HG02759 (cell line): ENCODE data around the gene COX8A.
"Not testable (repeated sequence)": the region's sequence is repeated elsewhere in the genome, so short reads cannot be mapped to it uniquely, and the experiment has no call there.

Experiments used
- ATAC-seq: cut with Tn5 transposase; IDR thresholded peaks from one replicate; pipeline ENCODE4 v1.9.1; 2021; ENCODE audit warnings: mild to moderate bottlenecking, moderate library complexity; ENCODE audit not compliant: unreplicated experiment

COX8A gene

DNA sequence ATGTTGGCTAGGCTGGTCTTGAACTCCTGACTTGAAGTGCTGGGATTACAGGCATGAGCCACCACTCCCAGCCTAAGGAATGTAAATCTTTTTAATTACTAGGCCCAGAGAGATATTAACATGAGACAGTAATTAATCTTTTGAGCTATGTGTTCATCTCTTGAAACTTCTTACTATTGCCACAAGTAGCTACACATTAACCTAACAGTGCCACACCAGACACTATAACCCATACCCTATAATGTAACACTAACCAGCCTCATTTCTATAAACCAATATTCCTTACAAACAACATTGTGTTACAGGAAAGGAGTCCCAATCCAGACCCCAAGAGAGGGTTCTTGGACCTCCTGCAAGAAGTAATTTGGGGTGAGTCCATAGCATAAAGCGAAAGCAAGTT, 8.0 kb upstream of the COX8A start:
- ATAC-seq: no peak

DNA sequence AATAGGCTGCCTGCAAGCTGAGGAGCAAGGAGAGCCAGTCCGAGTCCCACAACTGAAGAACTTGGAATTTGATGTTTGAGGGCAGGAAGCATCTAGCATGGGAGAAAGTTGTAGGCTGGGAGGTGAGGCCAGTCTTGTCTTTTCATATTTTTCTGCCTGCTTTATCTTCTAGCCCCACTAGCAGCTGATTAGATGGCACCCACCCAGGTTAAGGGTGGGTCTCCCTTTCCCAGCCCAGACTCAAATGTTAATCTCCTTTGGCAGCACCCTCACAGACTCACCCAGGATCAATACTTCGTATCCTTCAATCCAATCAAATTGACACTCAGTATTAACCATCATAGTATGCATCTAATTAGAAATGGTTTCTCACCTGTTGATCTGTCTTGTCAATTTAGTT, 5.0 kb upstream of the COX8A start:
- ATAC-seq: no peak

DNA sequence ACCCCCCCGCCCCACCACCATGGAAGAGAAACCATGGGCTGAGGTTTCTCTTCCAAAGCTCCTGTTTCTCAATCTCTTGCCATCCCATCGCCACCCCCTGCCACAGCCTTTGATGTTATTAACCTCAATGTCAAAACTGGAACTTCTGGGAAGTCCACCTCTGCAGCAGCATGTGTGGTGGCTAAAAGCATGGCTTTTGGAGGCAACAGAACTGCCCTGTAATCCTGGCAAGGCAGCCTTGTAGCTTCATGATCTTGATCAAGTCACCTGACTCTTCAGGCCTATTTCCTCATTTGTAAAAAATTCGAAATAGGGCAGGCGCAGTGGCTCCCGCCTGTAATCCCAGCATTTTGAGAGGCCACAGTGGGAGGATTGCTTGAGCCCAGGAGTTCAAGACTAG, 3.5 kb upstream of the COX8A start:
- ATAC-seq: no peak

DNA sequence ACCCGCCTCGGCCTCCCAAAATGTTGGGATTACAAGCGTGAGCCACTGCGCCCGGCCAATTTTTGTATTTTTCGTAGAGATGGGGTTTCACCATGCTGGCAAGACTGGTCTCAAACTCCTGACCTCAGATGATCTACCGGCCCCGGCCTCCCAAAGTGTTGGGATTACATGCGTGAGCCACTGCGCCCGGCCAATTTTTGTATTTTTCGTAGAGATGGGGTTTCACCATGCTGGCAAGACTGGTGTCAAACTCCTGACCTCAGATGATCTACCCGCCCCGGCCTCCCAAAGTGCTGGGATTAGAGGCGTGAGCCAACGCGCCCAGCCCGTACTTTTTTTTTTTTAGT, 535 bp upstream of the COX8A start:
- not testable (repeated sequence) for ATAC-seq

DNA sequence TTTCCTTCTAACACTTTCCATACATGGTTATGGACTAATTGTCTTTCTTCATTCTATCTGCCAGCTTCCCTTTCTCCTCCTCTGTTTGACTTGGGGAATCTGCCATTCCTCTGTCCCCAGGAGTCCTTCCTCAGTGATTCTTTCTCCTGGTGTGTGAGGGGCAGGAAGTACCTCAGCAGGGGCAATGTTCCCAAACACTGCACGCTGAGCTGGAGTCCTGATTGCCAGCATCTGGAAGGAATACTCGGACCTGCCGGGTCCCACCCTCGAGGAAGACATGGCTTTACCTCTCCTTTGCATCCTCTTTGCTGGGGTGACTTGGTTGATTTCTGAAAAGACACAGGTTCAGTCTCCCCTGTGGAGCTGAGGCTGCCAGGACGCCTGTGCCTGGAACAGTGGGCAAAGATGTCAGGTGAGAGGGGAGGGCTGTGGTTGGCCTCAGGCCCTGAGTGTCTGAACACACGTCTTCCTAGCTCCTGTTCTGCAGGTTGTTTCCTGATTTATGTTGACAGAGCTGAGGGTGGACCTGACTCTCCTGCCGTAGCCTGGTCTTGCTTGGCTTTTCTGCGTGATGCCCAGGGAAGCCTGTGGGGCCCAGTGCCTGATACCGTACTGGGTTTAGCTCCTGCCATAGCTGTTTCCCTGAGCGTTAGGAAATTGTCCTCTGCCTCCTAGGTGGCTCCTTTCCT, 4.3 kb downstream of the COX8A start:
- ATAC-seq: no peak

DNA sequence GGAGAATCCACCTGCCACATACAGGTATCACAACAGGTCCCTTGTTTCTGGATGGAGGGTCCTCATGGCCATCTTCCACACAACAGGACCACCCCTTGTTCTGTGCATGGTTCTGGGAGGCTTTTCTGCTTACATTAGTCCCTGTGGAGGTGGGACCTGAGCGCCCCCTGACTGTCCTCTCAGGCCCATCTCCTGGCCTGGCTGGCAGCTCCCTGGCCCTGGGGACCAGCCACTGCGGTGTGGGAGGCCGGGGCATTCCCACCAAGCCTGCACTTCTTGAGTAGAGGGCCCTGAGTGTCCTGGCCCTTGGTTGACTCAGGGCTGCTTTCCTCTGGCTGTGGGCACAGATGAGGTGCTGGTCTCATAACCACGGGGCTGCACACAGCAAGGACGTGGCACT, 5.0 kb downstream of the COX8A start:
- no peak for ATAC-seq

DNA sequence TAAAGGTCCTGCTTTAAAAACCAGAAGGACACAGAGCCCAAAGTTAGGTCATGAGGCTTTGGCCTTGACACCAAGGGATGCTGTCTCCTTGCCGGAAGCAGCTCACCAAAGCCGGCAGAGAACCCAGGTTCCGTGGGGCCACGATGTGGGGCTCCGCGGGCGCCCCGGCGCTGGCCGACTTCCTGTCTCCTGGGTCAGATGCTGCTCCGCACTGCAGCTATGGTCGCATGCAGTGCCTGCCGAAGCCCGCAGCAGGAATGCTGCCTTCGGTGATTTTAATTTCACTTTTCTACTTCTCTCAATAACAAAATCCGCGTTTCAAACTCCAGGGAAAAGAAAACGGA, 11.4 kb downstream of the COX8A start:
- peak; percentile 60 for ATAC-seq

DNA sequence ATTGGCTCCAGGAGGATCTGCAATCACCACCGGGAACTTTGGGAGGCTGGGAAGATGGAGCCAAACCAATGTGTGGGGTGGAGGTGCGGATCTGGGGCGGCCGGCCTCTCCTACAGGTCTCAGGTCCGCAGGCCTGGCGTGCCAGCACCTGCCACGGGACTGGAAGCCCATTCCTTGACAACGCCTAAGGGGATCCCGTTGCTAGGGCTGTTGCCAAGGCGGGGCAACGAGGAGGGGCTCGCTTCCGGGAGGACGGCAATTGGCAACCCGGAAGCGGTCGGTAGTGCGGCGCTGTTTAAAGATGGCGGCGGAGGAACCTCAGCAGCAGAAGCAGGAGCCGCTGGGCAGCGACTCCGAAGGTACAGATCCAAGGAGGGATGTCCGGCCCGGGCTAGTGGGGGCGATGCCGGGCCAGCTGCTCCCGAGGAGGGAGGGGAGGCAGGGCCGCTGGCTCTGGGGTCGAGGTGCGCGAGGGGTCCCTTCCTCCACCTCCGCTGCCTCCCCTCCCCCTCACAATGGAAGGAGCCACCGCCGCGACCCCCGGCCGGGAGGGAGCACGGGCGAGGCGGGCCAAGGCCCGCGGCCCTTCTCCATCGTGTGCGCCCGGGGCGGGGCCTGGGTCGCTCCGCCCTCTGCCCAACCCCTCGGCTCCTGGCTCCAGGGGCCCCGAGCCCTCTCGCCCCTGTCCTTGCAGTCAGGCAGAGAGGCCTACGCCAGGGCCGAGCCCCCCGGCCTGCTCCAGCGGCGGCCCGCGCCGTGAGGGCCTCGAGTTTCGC, 11.9 kb downstream of the COX8A start, which contains the start of gene OTUB1:
TSS of gene OTUB1 (plus strand) at position 283 of the 776 bp plus-strand sequence. CDS start at position 302, 19 bp downstream.
- ATAC-seq: peak; percentile 91

DNA sequence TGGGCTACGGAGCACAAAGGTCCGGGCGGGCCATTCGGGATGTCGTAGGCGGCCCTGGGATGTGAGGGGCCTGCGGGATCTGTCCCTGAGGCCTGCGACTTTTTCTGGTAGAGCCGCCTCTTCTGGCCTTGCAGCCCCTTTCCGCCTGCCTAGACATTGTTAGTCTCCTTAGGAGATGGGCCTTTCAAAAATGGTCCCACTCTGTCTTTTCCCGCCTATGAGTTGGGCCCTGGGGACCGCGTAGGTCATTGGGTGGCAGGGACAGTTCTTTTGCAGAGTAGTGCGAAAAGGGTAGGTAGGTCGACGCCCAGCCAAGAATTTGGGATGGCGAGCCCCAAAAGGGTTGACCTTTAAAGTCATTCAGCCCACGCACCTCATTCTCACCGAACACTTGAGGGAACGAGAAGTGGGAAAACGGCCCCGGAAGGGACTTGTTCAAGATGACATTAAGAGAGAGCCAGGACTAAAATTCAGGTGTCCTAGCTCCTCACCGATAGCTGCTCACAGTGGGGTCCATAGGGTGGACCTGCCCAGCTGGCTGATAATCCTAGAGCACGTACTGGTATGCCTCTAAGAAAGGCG, 12.6 kb downstream of the COX8A start:
- ATAC-seq: no peak

DNA sequence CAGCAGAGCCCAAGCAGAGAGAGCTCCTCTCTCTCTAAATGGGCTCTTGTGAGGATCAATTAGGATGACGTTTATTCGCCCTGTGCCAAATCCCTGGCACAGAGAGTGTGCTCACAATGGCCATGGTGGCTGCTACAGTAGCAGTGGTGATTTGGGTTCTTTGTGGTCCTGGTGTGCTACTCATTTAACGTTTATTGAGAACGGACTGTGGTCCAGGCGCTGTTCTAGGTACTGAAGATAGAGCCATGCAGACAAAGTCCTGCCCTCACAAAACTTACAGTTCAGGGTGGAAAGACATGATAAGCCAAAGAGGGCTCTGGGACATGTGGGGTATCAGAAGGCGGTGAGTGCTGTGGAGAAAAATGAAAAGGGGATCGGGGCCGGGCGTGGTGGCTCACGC, 17.1 kb downstream of the COX8A start:
- ATAC-seq: no peak

DNA sequence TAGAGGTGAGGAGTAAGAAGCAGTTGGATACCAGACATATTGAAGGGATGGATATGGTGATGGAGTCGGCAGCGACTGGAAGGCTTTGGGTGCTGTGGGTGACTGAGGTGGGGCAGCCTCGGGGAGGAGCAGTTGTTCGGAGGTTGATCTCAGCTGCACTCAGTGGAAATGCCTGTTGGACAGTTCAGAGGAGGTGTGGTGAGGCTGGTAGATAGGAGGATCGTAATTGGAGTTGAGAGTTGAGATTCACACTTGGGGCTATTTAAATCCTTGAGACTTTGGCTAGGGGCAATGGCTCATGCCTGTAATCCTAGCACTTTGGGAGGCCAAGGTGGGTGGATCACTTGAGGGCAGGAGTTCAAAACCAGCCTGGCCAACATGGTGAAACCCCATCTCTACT, 18.7 kb downstream of the COX8A start:
- ATAC-seq: no peak

DNA sequence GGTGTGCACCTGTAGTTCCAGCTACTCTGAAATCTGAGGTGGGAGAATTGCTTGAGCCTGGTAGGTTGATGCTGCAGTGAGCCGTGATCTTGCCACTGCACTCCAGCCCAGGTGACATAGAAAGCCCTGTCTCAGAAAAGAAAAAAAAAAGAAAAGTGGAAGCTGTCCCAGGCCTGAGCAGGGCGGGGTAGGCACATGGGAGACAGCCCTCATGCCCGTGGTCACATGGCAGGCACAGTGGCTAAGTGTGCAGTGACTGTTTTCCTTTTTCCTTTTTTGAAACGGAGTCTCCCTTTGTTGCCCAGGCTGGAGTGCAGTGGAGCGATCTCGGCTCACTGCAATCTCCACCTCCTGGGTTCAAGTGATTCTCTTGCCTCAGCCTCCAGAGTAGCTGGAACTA, 19.6 kb downstream of the COX8A start:
- no peak for ATAC-seq

DNA sequence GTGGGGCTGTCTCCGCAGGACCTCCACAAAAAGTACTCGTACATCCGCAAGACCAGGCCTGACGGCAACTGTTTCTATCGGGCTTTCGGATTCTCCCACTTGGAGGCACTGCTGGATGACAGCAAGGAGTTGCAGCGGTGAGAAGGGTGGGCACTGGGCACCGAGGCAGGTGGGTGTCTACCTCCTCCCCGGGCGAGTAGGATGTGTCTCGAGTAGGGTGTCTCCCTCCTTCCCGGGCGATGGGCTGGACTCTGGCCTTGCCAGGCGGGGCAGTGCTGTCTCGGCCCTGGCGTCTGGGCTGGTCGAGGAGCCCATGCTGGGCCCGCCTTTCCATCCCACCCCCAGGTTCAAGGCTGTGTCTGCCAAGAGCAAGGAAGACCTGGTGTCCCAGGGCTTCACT, 22.1 kb downstream of the COX8A start:
- ATAC-seq: no peak

DNA sequence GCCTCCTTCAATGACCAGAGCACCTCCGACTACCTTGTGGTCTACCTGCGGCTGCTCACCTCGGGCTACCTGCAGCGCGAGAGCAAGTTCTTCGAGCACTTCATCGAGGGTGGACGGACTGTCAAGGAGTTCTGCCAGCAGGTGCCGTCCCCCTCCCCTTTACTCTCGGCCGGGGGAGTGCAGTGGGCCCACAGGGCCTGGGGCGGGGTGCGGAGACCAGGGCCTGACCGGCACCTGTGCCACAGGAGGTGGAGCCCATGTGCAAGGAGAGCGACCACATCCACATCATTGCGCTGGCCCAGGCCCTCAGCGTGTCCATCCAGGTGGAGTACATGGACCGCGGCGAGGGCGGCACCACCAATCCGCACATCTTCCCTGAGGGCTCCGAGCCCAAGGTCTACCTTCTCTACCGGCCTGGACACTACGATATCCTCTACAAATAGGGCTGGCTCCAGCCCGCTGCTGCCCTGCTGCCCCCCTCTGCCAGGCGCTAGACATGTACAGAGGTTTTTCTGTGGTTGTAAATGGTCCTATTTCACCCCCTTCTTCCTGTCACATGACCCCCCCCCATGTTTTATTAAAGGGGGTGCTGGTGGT, 22.8 kb downstream of the COX8A start:
- ATAC-seq: no peak

DNA sequence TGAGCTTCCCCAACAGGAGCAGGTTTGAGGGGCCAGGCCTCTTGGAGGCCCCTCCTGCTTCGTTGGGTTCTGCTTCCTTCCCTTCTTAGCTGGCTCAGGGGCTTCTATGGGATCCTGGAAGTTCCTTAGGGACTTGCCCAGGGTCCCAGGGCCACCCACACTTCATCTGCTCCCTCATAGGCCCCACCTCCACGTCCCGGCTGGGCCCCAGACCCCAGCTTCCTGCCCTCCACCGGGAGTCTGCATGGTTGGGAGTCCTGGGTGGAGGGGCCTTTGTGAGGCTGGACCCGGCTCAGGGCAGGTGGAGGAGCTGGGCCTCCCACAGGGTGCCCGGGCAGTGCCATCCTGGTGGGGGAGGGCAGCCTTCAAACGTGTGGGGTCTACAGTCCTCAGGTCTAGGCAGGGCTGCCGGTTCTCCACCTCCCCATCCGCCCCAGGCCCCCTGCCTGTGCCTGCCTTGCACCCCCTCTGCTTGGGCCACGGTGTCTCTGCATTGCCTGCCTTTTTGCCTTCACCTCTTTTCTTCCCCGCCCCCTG, 23.4 kb downstream of the COX8A start:
- no peak for ATAC-seq

DNA sequence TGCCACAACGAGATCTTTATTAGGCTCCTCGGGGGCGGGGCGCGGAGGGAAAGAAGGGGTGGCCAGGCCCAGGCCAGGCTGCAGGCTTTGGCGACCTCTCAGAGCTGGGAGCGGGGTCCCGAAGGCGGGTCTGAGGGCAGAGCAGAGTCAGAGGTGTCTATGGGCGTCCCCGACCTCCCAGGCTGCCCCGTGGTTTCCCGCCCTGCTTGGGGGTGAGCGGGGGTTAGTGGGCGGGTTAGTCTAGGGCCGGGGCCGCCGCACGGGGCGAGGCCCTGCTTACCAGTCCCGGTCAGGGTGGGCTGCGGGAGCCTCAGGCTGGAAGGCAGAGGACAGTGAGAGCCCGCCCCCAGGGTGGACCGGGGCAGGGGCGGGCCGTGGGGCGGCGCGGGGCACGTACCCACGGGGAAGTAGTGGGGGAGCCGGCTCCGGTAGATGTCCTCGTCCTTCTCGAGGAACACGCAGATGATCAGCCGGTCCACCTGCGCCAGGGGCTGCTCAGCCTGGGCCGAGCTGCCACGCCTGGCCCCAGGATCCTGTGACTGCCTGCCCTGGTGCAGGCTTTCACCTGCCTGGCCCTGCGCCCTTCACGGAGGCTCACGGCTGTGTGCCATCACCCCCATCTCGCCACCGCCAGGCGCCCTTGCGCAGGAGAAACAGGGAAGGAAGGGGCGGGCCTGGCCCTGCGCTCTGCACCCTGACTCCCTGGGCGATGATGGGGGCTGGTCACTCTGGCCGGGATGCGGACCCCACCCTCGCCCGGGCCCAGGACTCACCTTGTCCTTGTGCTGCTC, 24.3 kb downstream of the COX8A start:
- peak; percentile 25 for ATAC-seq

DNA sequence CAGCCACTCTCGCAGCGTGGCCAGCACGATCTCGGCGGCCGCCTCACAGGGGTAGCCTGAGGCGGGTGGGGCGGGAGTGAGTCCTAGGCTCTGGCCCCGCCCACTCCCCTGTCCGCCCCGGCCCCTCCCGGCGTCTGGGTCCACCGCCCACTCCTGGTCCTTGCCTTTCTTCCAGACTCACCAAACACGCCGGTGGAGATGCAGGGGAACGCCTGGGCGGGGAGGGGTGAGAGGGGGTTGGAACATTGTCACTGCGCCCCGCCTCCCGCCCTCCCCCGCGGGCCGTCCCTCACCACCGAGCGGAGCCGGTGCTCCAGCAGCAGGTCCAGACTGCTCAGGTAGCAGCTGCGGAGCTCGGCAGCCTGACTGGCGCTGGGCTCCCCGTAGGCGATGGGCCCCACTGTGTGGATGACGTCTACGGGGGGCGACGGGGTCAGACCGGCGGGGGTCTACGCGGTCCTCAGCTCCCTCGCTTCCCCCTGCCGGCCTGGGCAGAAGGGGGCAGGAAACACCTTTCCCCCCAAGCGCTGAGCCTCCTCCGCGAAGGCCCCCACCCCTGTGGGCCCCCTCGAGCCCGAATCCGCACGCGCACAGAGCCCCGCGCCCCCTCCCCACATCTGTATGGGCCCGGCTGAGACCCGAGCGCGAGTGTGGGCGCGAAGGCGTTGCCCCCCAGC, 25.1 kb downstream of the COX8A start:
- peak; percentile 41 for ATAC-seq

DNA sequence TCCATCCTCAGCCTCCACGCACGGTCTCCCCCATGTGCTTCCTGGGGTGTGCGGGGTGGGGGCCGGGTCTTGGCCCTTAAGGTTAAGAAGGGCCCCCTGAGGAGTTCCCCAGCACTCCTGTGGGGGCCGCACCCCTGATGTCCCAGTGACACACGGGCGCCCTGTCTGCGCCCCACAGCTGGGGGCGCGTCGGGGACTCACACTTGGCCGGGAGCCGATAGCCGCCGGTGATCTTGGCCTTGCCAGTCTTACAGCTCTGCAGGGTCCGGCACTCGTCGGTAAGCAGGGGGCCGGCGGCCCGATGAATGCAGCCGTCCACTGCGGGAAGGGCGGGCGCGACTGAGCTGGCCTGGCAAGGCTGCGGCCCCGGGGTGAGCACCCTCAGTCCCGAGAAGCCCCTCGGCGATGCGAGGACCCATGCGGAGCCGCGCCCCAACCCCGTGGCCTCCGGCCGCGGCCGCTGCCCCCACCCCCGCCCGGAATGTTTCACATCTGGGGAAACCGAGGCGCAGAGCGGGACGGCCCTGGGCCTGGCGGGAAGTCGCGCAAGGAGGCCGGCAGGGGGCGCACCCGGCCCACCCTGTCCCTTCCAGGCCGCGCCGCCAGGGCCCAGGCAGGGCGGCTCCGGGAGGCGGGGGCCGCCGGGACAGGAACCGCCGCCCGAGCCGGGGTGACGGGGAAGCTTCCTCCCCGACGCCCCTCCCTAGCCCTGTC, 25.8 kb downstream of the COX8A start:
- ATAC-seq: peak; percentile 72

DNA sequence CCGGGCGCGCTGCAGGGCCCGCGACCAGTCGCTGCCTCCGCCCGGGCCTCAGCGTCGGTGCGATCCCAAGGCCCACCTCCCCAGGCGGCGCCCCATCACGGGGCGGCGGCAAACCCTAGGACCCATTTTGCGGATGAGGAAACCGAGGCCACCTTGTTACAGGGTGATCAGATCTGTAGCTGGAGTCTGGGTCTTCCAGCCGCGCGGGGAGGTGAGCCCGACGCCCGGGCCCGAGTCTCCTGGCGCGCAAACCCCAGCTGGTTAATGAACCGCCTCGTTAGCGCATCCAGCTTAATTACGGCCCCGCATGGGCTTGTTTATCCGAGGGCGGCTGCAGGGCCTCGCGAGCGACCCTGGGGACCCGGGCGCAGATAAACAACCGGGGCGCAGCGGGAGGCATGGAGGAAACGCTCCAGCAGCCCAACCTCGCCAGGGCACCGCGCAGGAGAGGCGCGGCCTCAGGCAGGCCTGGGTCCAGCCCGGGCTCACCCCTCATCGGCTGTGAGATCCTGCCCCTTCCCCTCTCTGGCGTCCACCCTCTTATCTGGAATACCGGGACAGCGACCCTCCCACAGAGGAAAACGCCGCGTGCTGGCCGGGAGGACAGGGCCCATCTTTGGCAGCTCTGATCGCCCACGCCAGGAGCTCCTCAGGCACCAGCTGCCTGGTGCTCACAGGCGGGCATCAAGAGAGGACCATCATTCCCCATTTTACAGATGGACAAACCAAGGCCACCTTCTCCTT, 26.5 kb downstream of the COX8A start:
- no peak for ATAC-seq
